ENCODE data around the gene SYNGR4.
"Not testable (repeated sequence)": the region's sequence is repeated elsewhere in the genome, so short reads cannot be mapped to it uniquely, and the experiment has no call there.

The SYNGR4 gene

DNA sequence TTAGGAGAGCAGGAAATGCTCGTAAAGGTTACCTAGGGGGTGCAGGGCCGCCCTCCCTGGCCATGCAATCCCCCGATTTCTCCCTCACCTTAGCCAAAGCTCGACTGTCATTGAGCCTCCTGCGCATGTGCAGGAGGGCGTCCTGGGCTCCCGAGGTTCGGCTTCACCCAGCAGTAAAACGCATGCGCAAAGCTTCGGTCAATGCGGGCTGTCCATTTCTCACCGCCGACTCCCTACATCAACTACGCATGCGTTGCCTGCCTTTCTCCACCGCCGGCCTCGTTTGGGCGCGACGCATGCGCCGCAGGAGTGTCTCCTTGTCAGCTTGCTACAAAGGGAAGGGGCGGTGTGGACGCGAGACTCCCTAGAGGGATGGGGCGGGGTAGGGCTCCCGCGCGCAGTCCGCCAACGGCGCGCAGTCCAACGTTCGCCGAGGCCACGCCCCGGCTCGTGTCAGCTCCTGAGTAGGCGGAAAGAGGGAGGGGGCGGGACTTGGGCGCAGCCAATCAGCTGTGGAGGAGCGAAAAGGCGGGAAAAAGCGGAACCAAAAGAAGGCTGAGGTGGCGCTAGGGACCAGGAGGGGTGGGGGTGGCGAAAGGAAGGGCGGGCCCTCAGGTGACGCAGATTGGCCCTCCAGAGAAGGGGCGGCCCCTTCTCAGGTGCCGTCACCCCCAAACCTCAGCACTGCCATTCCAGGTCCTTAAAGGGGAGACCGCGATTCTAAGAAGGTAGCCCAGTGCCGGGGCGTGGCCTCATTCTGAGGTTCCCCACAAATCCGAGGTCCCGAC lies at the start of gene SYNGR4, which contains the start of gene TMEM143:
TSS of gene SYNGR4 (plus strand) at position 558 of the 788 bp plus-strand sequence. CDS start 1,476 bp downstream, outside the sequence.
TSS of gene TMEM143 (minus strand) at position 131 of the 788 bp plus-strand sequence. CDS start at position 111, 20 bp downstream.
- peak; percentile 98 for DNase-seq

- no peak for DNase-seq
Measured at GRCh38 chr19:48315712-48316111, 48.5 kb upstream of the SYNGR4 start.

- DNase-seq: not testable (repeated sequence)
Measured at GRCh38 chr19:48317708-48317960, 46.5 kb upstream of the SYNGR4 start.

DNA sequence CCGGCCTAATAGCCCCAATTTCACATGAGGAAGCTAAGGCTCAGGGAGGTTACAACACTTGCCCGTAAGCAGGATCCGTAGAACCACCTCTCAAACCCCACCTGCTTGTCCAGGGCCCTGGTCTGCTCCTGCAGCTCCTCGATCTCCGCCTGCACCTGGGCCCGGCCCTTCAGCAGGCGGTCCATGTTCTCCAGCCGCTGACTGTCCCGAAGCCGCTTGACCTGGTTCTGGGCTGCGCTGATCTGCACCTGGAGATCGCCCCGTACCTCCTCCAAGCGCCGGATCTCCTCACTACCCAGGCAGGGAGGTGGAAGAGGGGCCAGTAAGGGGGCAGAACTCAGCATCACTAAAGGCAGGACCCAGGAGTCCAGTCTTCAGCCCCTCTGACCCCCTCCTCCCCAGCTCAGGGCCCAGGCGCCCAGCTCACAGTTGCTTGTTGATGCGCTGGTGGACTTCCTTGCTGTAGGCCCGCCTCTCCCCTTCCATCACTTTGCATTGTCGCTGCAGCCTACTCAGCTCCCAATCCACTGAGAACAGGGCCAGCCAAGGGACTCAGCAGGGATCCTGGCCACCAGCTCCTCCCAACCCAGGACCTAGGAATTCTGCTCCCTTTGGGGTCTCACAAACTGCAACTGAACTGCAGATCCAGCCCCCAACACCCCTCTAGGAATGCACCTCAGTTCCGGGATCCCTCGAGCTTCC lies 45.7 kb upstream of the SYNGR4 start:
- no peak for DNase-seq

GRCh38 chr19:48319647-48320541 lies 44.3 kb upstream of the SYNGR4 start:
- DNase-seq: peak; percentile 60

DNA sequence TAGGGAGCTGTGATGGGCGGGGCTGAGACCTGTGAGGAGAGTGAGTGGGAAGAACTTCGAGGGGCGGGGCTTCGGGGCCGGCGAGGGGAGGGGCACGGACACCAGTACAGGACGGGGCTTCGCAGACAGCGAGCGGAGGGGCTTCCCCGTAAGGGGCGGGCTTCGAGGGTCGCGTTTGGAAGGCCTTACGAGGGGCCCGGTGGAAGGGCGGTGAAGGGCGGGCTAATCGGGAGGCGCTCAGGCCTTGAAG lies 42.9 kb upstream of the SYNGR4 start:
- peak; percentile 93 for DNase-seq

GRCh38 chr19:48321622-48322591 lies 42.3 kb upstream of the SYNGR4 start:
- DNase-seq: peak; percentile 94

GRCh38 chr19:48325265-48325910 lies 38.8 kb upstream of the SYNGR4 start, which contains the start of gene EMP3:
EMP3 (plus strand) TSS chr19:48325552; CDS start chr19:48326845, 1,293 bp downstream.
- no peak for DNase-seq

GRCh38 chr19:48329167-48329891 lies 34.8 kb upstream of the SYNGR4 start:
- no peak for DNase-seq

- peak; percentile 88 for DNase-seq
Measured at GRCh38 chr19:48330012-48330681, 34.0 kb upstream of the SYNGR4 start.

DNA sequence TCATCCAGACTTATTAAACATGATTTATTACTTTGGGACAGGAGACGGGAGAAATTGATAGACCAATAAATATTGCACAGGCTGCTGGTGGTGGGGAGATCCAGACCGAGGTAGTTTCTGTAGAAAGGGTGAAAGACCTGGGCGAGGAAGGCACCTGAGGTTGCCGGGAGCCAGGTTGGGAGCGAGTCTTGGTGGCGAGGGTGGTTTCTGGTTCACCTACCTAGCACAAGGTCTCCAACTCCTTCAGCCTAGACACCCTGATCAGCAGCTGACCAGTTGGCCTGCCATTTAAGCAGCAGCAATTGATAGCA lies 31.9 kb upstream of the SYNGR4 start:
- DNase-seq: no peak

DNA sequence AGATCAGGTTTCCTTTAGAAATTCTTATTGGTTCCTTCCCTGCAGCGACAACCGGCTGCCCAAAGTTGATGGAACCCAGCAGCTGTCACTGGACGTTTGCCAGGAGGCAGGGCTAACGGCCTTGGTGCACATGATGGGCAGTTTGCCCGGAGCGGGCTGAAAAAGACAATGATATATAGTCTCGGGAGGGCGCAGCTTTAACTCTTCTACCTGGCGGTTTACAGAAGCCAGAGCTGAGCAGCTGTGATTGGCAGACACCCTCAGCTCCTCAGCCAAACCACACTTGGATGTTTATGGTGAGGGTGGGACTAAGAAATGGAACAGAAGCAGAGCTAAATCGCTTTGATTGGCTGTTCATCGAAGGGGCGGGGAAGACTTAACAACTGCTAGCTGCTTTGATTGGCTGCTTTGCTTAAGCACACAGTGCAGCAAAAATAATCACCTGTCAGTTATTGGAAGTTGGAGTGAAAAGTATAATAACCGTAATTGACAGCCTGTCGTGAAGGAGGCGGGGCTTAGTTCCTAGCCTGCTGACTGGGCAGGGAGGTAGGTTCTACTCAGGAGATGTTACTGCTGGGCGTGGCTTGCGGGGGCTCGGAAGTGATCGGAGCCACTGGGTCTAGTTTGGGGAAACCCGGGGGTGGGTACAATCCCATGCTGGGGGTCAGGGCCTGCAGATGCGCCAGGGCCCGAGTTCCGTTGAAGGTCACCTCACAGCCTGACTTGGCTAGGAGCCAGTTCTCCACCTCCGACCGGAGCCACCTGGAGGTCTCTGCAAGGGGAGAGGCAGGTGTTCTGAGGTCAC lies 31.3 kb upstream of the SYNGR4 start:
- peak; percentile 98 for DNase-seq

- DNase-seq: peak; percentile 89
Measured at GRCh38 chr19:48333467-48334384, 30.4 kb upstream of the SYNGR4 start.

DNA sequence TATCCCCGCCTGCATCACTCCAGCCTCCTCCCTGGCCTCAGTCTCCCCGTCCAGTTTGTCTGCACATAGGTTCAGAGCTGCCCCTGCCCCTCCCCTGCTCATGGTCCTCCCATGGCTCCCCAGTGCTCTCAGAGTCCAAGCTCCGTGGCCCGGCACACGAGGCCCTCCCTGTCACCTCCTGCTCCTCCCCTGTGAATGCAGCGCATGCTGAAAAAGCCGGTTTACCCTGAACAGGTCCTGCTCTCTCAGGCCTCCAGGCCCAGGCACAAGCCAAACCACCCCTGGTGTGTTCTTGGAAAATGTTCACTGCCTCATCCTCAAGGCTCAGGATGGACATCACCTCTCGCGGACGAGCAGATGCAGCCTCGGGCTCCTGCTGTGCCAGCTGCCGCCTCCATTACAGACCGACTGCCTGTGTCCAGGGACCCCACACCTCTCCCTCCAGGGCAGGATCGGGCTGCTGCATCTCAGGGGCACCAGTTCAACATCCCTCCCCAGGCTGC lies 25.9 kb upstream of the SYNGR4 start:
- DNase-seq: no peak

DNA sequence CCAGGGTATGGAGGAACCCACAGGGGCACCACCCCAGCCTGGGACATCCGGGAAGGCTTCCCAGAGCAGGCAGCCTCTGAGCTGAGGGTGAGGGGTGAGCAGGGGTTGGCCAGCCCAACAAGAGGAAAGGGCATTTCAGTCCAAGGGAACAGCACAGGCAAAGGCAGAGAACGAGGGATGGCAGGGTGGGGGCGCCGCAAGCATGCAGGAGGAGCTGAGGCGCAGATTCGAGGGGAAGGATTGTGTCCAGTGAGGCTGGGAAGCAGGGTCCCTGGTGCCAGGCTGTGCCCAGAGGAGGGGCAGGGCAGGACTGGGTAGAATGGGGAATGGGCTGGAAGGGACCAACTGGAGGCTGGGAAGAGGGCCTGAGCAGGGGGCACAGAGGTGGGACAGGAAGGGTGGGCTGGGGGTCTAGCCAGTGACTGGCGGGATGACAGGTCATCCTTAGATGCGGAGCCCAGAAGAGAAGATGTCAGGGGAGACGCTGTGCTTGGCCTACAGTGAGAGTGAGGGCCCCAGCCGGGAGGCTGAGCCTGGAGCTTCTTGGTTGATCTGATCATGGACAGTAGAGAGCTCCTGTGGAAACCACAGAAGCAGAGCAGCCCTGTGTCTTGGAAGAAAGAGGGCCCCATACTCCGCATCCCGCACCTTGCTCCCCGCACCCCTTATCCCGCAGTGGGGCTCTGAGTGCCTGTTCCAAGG lies 25.2 kb upstream of the SYNGR4 start:
- no peak for DNase-seq

GRCh38 chr19:48340995-48341394 lies 23.2 kb upstream of the SYNGR4 start:
- no peak for DNase-seq

- DNase-seq: no peak
Measured at GRCh38 chr19:48341515-48342413, 22.4 kb upstream of the SYNGR4 start.
